Heart left ventricle (tissue), 13 donors: ENCODE measurements around the gene SLC40A1.

Source experiments
- CTCF ChIP-seq, 12 donors: fragments of 200-600 bp; sonication (generic) in 4 of 12; IDR thresholded peaks; one replicate each; pipeline versions ENCODE4 v1.5.0 to v1.8.0; 2018 to 2022; ENCODE audit warnings: antibody characterized with exemption in 12 of 12, mild to moderate bottlenecking in 5 of 12
- POLR2A ChIP-seq, 2 donors: fragments of 450-650 bp; IDR thresholded peaks; one replicate each; pipeline ENCODE4 v1.6.1; 2017; ENCODE audit warnings: antibody characterized with exemption in 2 of 2, mild to moderate bottlenecking in 2 of 2, moderate library complexity in 2 of 2
- donor health status: ischemic (EF 13 %, LVEDD 7.1; RV severe dilation, severe dysfunction).
- donor health status: DM: no; HTN: yes; CAD: no.
- donor health status: DM: no; HTN: no; CAD: no.
- donor health status: ischemic (EF 25% LVEDD 6.9; RV normal size, moderate dysfunction).
- donor health status: ischemic (EF 25% LVEDD 5.7; RV mildly dilated, moderate dysfunction).
- donor health status: ischemic (EF 35%, LVEDD 5.7; RV mildly dilated, moderate dysfunction).
- donor health status: nonischemic (EF 11% LVEDD 7.7; RV severe dilation, severe dysfunction).
- donor health status: DM: yes; HTN: yes; CAD: no.
- donor health status: PGD.
- donor health status: ischemic (EF 29% LVEDD 5.4; RV normal size, mild dysfunction).
- donor health status: nonischemic (EF 23%, LVEDD 6.1; RV moderate dilation, normal function).

GRCh38 chr2:189569295-189569910 lies 11.2 kb downstream of the SLC40A1 start:
- TF ChIP-seq CTCF (IDR thresholded peaks at IDR 0.05) (peak in 5 of 12 donors; percentile 17 to 44 (median 26)), POLR2A (IDR thresholded peaks at IDR 0.05) (no peak)
